Skeletal muscle satellite cell (primary cell): ENCODE measurements around the gene FHIT.
"Not testable (repeated sequence)": the region's sequence is repeated elsewhere in the genome, so short reads cannot be mapped to it uniquely, and the experiment has no call there.

Experiments
- H3K27me3 ChIP-seq: 2 replicates; pipeline ENCODE4 v1.7.0; 2013; ENCODE audit warnings: low read length; ENCODE audit not compliant: control insufficient read depth, insufficient read depth
- H3K36me3 ChIP-seq: 2 replicates; pipeline ENCODE4 v1.7.0; 2013; ENCODE audit warnings: mild to moderate bottlenecking, control low read depth, low read length; ENCODE audit not compliant: insufficient read depth
- H3K4me1 ChIP-seq: 2 replicates; pipeline ENCODE4 v1.7.0; 2013; ENCODE audit warnings: low read length; ENCODE audit not compliant: control insufficient read depth, insufficient read depth
- H3K4me2 ChIP-seq: 2 replicates; pipeline ENCODE4 v1.7.0; 2013; ENCODE audit warnings: mild to moderate bottlenecking, low read length
- H3K4me3 ChIP-seq: 2 replicates; pipeline ENCODE4 v1.7.0; 2013; ENCODE audit warnings: low read length
- H3K9ac ChIP-seq: 2 replicates; pipeline ENCODE4 v1.7.0; 2013; ENCODE audit warnings: mild to moderate bottlenecking, low read depth, low read length, moderate library complexity
- H3K9me3 ChIP-seq: replicated peaks from 2 replicates; pipeline ENCODE4 v1.7.0; 2013; ENCODE audit warnings: mild to moderate bottlenecking, control low read depth, low read length

The FHIT gene

DNA sequence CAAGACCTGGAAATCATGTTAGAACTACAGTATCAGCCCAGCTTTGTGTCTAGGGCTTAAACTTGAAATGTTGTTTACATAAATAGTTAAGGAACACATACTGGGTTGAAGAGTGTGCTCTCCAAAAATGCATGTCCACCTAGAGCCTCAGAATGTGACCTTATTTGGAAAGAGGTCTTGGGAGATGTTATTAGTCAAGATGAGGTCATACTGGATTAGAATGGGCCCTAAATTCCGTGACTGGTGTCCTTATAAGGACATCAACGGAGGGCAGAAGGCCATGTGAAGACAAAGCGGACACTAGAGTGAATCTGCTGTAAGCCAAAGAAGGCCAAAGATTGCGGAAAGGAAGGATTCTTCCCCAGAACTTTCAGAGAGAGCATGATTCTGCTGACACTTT, 1442.2 kb downstream of the FHIT start:
- no peak overlapping the region for H3K4me2 ChIP-seq
- no peaks in the 10 kb centered on the region for H3K36me3 ChIP-seq
- no peaks in the 10 kb centered on the region for H3K27me3 ChIP-seq
- H3K4me1 ChIP-seq, result peaks cover 18% of the 10 kb centered on the region
- H3K9ac ChIP-seq, result peak overlapping the region; percentile 13
- H3K9me3 ChIP-seq, result no peaks in the 10 kb centered on the region
- no peak overlapping the region for H3K4me3 ChIP-seq

DNA sequence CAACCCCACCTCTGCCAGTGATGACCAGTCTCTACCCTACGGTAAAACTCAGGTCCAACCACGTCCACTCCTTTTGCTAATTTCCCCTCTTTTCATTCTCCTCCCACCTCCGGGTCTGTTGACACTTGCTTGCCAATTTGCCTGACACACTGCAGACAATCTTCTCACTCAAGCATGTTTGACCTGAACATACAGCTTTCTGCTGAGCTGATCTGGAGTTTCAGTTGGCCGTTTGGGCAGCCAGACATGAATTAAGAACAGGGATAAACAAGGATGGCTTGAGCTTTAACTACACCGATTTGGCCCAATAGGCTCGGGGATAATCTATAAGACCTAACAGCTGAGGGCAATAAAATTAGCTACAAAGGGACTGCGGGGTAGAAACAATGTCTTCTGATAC, 1442.8 kb downstream of the FHIT start:
- H3K4me1 ChIP-seq, result peaks cover 18% of the 10 kb centered on the region
- H3K9me3 ChIP-seq, result no peaks in the 10 kb centered on the region
- no peaks in the 10 kb centered on the region for H3K27me3 ChIP-seq
- no peaks in the 10 kb centered on the region for H3K36me3 ChIP-seq
- peak overlapping the region; percentile 13 for H3K9ac ChIP-seq
- H3K4me3 ChIP-seq, result no peak overlapping the region
- no peak overlapping the region for H3K4me2 ChIP-seq

DNA sequence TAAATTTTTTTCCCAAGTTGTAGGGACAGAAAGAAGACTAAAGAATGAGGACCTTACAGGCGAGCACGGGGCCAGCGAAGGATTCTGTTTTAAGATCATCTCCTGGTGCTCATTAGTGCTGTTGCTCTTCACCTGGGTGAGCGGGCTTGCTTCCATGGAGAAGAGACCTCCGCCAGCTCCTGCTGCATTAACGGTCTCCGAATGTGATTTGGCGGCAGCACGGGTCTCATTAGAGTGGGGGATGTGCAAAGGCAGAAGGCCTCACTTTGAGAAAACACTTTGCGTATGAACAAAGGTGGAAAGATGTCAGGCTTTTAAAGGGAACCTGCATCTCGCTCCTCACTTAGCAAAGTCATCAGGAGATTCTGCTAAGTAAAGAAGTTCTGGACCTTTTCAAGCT, 1448.0 kb downstream of the FHIT start:
- no peak overlapping the region for H3K4me2 ChIP-seq
- H3K4me3 ChIP-seq, result no peak overlapping the region
- no peaks in the 10 kb centered on the region for H3K36me3 ChIP-seq
- H3K9me3 ChIP-seq, result no peaks in the 10 kb centered on the region
- peaks cover under 1% of the 10 kb centered on the region for H3K4me1 ChIP-seq
- H3K27me3 ChIP-seq, result no peaks in the 10 kb centered on the region
- no peak overlapping the region for H3K9ac ChIP-seq

GRCh38 chr3:59802453-59802852, 1448.8 kb downstream of the FHIT start:
- H3K9ac ChIP-seq, H3K36me3 ChIP-seq: not testable (repeated sequence)

DNA sequence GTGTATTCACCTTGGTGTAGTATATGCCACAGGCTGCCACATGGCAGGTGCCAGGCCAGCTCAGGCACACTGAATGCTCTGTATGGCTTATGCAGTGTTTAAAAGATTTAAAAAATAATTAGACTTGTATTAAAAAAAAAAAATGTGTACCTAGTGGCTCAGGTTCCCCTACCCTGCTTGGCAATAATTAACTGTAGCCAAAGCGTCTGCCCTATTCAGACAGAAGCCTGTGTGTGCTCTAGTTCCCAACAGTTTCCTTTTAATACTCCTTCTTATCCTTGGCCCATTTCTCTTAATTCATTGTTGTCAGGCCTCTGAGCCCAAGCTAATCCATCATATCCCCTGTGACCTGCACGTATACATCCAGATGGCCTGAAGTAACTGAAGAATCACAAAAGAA, 1449.2 kb downstream of the FHIT start:
- H3K9ac ChIP-seq, result no peak overlapping the region
- no peaks in the 10 kb centered on the region for H3K36me3 ChIP-seq
- no peak overlapping the region for H3K4me3 ChIP-seq
- no peaks in the 10 kb centered on the region for H3K4me1 ChIP-seq
- no peaks in the 10 kb centered on the region for H3K27me3 ChIP-seq
- H3K4me2 ChIP-seq, result no peak overlapping the region
- H3K9me3 ChIP-seq, result no peaks in the 10 kb centered on the region

More at GRCh38 chr3:59802453-59802852, 1448.8 kb downstream of the FHIT start:
- H3K4me3 ChIP-seq, H3K27me3 ChIP-seq, H3K9me3 ChIP-seq, H3K4me1 ChIP-seq, H3K4me2 ChIP-seq: not testable (repeated sequence)

DNA sequence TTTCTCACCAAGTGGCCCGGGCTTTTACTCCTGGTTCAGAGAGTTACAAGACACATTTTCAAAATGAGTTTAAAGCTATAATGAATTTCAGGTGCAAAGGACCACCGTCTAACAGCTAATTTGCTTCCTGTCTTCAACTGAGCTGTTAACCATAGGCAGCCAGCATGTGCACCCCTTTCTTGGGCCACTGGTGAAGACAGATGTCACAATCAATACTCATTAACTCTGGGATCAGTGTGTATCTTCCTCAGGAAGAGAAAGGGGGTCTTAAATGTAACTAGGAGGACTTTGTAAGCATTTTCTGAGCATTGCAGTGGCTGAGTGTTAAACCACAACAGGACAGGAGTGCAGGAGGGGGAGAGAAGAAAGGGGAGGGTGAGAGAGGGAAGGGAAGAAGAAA, 1450.8 kb downstream of the FHIT start:
- H3K9me3 ChIP-seq, result no peaks in the 10 kb centered on the region
- H3K4me3 ChIP-seq, result no peak overlapping the region
- no peak overlapping the region for H3K4me2 ChIP-seq
- no peak overlapping the region for H3K9ac ChIP-seq
- H3K4me1 ChIP-seq, result peaks cover 4% of the 10 kb centered on the region
- no peaks in the 10 kb centered on the region for H3K27me3 ChIP-seq
- H3K36me3 ChIP-seq, result no peaks in the 10 kb centered on the region

GRCh38 chr3:59798372-59799086, 1452.7 kb downstream of the FHIT start:
- no peak overlapping the region for H3K4me3 ChIP-seq
- no peak overlapping the region for H3K4me2 ChIP-seq
- no peaks in the 10 kb centered on the region for H3K9me3 ChIP-seq

DNA sequence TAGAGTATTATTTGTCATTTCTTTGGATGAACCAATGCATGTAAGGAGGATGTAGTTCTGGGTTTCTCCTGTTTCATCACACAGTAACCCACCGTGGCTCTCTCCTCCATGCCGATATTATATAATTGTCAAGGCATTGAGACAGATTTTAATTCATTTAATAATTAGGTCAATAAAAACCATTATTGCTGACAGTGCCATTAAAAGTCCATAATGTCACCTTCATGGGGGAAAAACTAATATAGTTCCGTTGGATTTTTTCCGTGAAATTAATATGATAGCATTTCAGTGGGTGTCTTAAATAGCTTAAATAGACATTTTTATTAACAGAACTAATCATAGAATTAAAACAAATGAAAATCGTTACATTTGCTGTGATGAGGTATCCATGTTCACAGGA, 1453.7 kb downstream of the FHIT start:
- Histone ChIP-seq H3K4me2 (no peak overlapping the region), H3K9ac (no peak overlapping the region), H3K27me3 (no peaks in the 10 kb centered on the region), H3K36me3 (no peaks in the 10 kb centered on the region), H3K4me1 (peaks cover 4% of the 10 kb centered on the region), H3K9me3 (no peaks in the 10 kb centered on the region), H3K4me3 (no peak overlapping the region)

More at GRCh38 chr3:59798372-59799086, 1452.7 kb downstream of the FHIT start:
- H3K4me1 ChIP-seq, result peaks cover 4% of the 10 kb centered on the region
- no peak overlapping the region for H3K9ac ChIP-seq
- no peaks in the 10 kb centered on the region for H3K27me3 ChIP-seq
- no peaks in the 10 kb centered on the region for H3K36me3 ChIP-seq

- Histone ChIP-seq H3K36me3 (no peaks in the 10 kb centered on the region), H3K4me1 (peaks cover 4% of the 10 kb centered on the region), H3K27me3 (no peaks in the 10 kb centered on the region), H3K9me3 (no peaks in the 10 kb centered on the region), H3K4me3 (no peak overlapping the region), H3K4me2 (no peak overlapping the region), H3K9ac (no peak overlapping the region)
Measured at GRCh38 chr3:59796456-59796855, 1454.8 kb downstream of the FHIT start.

GRCh38 chr3:59795756-59796155, 1455.5 kb downstream of the FHIT start:
- no peak overlapping the region for H3K4me3 ChIP-seq
- no peaks in the 10 kb centered on the region for H3K36me3 ChIP-seq
- no peak overlapping the region for H3K4me2 ChIP-seq
- no peaks in the 10 kb centered on the region for H3K9me3 ChIP-seq
- H3K9ac ChIP-seq, result no peak overlapping the region
- H3K4me1 ChIP-seq, result peaks cover 4% of the 10 kb centered on the region
- no peaks in the 10 kb centered on the region for H3K27me3 ChIP-seq

DNA sequence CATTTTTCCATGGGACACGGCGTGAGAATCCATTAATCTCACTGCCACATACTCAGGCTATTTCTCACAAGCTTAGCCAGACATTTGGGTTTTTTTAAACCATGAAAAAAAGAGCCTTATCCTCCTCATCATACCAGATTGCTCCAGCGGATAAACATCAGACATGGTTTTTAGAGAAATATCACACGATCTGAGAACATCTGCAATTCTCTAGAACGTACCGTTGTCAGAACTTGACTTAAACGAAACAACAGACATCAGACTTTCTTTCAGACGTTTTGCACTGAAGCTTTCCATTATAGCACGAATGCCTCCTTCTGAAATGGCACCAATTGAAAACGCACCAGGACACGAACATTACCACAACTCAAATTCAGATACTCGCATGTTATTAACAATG, 1457.3 kb downstream of the FHIT start:
- Histone ChIP-seq H3K9ac (no peak overlapping the region), H3K4me2 (no peak overlapping the region), H3K27me3 (no peaks in the 10 kb centered on the region), H3K9me3 (no peaks in the 10 kb centered on the region), H3K36me3 (no peaks in the 10 kb centered on the region), H3K4me1 (peaks cover 4% of the 10 kb centered on the region), H3K4me3 (no peak overlapping the region)

DNA sequence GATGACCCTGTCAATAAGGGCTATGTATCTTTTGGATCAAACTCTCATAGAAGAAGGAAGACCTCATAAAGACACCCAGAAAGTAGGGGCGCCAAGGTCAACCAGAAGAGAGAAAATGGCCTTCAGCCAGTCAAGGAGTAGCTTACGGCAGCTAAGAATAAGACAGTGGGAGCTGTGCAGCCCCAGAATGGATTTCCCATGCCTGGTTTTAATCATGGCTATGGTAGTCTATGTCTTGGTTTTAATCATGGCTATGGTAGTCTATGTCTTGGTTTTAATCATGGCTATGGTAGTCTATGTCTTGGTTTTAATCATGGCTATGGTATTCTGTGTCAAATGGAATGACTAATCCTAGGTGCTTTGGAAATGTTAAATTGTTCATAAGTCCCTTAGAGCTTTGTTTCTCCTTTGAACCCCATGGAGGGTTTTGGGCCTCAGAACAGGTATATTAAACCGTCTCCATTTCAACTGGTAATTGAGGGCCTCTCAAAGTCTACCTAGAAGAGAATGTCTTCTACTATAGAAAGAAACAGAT, 1459.4 kb downstream of the FHIT start:
- no peaks in the 10 kb centered on the region for H3K36me3 ChIP-seq
- H3K9ac ChIP-seq, result no peak overlapping the region
- H3K27me3 ChIP-seq, result no peaks in the 10 kb centered on the region
- no peak overlapping the region for H3K4me3 ChIP-seq
- no peak overlapping the region for H3K4me2 ChIP-seq
- no peaks in the 10 kb centered on the region for H3K9me3 ChIP-seq
- peaks cover 4% of the 10 kb centered on the region for H3K4me1 ChIP-seq
